GM18526 (cell line): Measurements from ENCODE around the gene WFS1.

Source experiments
- POLR2A ChIP-seq: IDR thresholded peaks from 3 replicates; pipeline ENCODE4 v1.6.1; 2011; ENCODE audit not compliant: insufficient read length; ENCODE audit errors: extremely low read depth

The WFS1 gene

DNA sequence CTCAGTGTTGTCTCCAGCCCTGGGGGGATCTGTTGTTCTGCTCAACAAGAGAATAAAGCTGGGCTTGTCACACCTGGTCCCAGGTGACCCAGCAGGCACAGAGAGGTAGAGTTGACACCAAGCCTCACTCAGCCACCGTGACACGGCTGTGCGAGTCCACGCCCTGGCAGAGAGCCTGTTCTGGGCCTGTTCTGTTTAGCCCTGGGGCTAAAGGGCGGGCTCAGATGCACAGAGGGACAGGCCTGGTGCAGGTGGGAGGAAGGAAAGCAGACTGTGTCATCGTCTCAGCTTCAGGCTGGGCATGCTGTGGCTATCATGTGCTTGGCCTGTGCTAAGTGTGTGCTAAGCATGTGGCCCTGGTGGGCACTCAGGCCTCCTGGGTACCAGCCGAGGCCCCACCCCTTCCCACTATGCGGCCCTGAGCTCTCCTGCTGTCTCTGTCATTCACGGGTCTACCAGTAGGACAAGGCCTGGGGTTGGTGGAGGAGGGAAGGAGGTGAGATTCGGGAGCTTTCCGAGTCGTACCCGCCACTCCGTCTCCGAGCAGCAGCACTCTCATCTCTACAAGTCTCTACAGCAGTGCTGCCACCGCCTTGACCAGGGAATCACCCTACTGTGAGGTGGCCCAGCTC is 10.8 kb downstream of the WFS1 start:
- no peak for TF ChIP-seq POLR2A

- TF ChIP-seq POLR2A: no peak
Observed at GRCh38 chr4:6281436-6282313, 12.0 kb downstream of the WFS1 start.

DNA sequence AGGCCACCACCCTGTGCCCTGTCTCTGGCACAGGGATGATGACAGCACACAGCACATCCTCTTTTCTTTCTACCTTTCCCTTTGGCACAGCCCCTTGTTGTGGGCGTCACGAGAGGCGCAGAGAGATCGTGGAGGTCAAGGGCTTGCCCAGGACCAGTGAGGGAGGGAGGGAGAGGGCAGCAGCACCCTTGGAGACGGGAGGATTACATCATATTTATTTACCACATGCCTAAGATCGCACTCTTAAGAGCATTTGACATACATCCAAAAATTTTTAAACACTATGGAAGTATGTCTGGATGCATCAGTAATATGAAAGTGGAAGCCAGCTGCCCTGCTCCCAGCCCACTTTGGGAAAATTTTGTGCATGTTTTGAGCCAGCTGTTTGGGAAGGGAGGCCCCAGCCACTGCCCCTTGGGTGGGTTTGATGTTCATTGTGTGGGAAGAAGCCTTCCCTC is 12.7 kb downstream of the WFS1 start:
- TF ChIP-seq POLR2A: no peak

- no peak for TF ChIP-seq POLR2A
Observed at GRCh38 chr4:6283282-6283681, 13.6 kb downstream of the WFS1 start.

DNA sequence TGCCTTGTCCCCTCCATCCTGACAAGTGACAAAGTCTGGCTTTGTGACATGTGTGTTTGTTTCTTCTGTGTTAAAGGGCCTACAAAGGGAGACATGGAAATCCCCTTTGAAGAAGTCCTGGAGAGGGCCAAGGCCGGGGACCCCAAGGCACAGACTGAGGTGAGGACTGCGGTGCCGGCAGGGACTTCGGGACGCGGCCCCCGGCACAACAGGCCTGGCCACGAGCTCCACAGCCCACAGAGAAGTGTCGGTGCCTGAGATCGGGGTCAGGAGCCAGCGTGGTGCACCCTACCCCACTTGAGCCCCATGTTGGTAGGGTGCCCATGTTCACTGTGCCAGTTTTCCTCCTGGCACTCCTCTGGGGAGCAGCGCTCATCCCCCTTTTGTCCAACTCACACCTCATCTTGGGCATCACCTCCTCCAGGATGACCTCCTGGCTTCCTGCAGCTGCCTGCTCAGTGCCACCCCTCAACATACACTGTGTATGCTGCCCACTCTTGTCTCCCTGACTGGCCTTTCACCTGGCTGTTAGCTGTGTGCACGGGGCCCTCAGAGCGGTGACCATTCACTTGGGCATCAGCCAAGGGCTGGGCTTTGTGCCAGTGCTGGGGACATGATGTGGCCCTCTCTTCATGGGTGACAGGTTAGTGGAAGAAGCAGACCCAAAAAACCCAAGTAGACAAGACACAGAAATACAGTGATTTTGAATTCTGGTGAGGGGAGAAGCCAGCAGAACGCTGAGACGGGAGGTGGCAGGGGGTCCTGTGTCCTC is 17.6 kb downstream of the WFS1 start:
- TF ChIP-seq POLR2A: no peak

- TF ChIP-seq POLR2A: no peak
Observed at GRCh38 chr4:6288342-6288741, 18.7 kb downstream of the WFS1 start.

DNA sequence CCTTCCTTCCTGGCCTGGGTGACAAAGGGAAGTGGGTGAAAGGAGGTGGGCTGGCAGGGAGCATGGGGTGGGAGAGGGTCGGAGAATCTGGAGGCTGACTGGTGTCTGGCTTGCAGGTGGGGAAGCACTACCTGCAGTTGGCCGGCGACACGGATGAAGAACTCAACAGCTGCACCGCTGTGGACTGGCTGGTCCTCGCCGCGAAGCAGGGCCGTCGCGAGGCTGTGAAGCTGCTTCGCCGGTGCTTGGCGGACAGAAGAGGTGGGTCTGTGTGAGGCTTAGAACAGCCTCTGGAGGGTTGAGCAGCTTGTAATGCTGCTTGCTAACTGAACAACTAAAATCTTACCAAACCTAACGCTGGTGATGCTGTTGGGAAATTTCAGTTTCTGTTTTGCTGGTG is 19.2 kb downstream of the WFS1 start:
- no peak for TF ChIP-seq POLR2A

- no peak for TF ChIP-seq POLR2A
Observed at GRCh38 chr4:6290256-6290655, 20.6 kb downstream of the WFS1 start.

GRCh38 chr4:6290769-6291547 is 21.3 kb downstream of the WFS1 start:
- no peak for TF ChIP-seq POLR2A

GRCh38 chr4:6291784-6292297 is 22.2 kb downstream of the WFS1 start:
- no peak for TF ChIP-seq POLR2A

- TF ChIP-seq POLR2A: no peak
Observed at GRCh38 chr4:6292376-6293096, 22.9 kb downstream of the WFS1 start.

GRCh38 chr4:6293097-6293445 is 23.4 kb downstream of the WFS1 start:
- no peak for TF ChIP-seq POLR2A

GRCh38 chr4:6293661-6294060 is 24.0 kb downstream of the WFS1 start:
- TF ChIP-seq POLR2A: no peak

- TF ChIP-seq POLR2A: no peak
Observed at GRCh38 chr4:6294705-6295421, 25.2 kb downstream of the WFS1 start.
